ENCODE data around the gene COL6A3.
A peak's percentile ranks its signal among the peaks of the same experiment; 100 is the strongest.

COL6A3 gene

DNA sequence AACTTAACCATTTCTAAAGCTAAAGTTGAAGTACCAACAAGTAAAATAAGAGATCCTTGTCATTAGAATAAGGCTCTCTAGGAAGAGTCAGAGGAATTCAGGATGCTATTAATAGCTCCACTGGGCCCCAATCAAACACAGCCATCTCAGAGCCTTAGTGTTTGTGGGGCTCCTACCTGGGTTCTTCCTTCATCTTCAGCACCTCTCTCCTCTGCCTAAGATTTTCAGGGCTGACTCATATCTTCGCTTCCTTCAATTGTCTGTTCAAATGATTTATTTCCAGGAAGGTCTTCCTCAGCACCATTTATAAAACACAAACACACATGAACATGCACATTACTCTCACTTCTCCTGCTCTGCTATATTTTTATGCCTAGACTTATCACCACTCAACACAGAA lies 119.5 kb downstream of the COL6A3 start:
- no peak for DNase-seq (ENCODE audit: low spot score)

- no peak for DNase-seq (ENCODE audit: low spot score)
These were observed 120.0 kb downstream of the COL6A3 start for GRCh38 chr2:237293978-237294377.

DNA sequence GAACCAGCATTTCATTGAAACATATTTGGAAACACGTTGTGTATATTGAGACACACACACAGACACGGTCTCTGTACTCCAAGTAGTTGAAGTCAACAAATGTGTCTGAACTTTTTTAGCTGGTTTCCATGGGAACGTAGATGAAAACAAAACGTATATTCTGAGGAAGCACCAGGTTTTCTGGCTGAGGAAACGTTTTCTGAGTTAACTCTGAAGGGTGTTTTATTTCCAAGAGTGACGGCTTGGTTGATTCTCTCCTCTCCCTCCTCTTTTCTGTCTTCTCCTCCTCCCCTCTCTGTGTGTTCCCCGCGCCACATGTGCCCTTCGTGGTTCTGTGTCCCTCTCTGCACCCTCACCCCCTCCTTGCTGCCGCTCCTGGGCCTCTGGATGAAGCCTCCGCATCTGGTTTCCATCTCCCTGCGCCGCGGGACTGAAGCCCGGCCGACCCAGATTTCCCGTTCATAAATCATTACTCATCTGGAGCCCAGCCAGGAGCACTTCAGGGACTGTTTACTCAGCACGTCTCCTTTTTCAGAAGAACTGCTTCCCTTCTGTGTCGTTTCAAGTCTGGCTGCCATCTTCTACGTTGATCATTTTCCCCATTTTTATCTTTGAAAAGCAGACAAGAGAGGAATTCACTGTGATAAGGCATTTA lies 122.7 kb downstream of the COL6A3 start:
- peak; percentile 27 for DNase-seq (ENCODE audit: low spot score)

DNA sequence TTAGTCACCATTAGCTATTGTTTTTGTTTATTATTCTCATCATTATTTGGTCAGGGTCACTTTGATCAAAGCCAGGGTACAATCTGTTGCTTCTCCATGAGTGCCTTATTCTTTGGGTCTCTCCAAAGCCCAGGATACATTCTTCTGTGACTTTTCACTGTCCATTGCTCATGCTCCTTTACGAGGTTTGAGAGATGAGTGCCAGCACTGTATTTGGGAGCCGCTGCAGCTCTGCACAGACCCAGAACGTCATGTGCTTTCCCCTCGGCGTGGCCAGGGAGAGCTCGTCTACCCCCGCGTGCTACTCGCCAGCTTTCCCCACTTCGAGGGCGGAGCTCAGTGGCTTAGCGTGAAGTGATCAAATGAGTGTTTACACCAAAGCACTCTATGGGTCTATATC lies 123.7 kb downstream of the COL6A3 start:
- no peak for DNase-seq (ENCODE audit: low spot score)

GRCh38 chr2:237289139-237289538 lies 124.8 kb downstream of the COL6A3 start:
- DNase-seq (ENCODE audit: low spot score): no peak

GRCh38 chr2:237287872-237288271 lies 126.1 kb downstream of the COL6A3 start:
- DNase-seq (ENCODE audit: low spot score): no peak

- DNase-seq (ENCODE audit: low spot score): no peak
These were observed 130.6 kb downstream of the COL6A3 start for GRCh38 chr2:237283131-237283928.

DNA sequence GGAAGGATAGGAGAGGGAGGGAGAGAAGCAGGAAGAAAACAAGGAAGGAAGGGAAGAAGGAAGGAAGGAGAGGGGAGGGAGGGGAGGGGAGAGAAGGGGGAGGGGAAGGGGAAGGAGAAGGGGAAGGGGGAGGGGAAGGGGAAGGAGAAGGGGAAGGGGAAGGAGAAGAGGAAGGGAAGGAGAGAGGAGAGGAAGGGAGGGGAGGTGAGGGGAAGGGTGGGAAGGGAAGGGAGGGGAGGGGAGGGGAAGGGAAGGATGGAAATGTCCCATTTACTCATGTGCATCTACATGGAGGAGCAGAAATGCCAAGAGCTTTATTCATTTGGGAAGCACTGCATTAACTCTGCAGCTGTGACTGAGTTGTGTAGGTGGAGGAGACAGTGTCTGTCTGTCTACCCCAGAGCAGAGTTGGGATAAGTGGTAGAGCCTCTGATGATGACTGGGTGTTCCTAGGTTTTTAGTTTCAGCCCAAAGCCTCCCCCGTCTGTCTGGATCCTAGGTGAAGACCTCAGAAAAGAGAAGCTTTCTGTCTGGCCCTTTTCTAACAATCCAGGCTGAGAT lies 131.3 kb downstream of the COL6A3 start:
- DNase-seq (ENCODE audit: low spot score): no peak

- no peak for DNase-seq (ENCODE audit: low spot score)
These were observed 132.1 kb downstream of the COL6A3 start for GRCh38 chr2:237281836-237282306.

DNA sequence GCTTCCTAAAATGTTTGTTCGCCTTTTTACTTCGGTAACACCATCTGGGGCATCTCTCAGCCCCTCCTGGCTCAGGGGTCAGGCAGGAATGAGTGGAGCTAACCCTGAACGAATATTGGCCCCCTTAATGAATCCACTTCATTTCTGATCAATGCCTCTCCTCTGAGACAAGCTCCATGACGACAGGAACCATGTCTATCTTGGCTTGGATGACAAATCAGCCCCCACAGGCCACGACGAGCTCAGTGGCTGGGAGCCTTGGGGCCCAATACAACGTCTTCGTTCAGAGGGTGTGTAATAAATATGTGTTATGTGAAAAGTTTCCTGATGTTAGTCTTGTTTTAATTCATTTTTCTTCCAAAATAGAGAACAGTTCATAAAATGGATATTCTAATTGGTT lies 133.0 kb downstream of the COL6A3 start:
- DNase-seq (ENCODE audit: low spot score): no peak

DNA sequence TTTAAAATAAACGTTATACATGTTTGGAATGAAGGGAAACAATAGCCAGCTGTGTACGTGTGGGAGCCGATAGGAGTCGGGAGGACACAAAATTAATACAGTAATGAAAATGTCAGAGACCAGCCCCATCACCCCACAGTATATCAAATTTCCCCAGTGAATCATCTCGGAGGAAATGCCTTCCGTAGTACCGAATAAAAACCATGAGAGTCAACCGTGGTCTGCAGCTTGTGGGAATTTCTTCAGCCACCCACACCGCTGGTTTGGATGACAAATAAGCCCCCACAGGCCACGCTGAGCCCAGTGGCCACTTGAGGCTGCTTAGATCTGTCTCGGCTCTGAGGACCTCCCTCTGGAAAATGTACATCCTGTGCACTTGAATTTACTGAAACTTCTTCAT lies 133.7 kb downstream of the COL6A3 start:
- DNase-seq (ENCODE audit: low spot score): no peak

- no peak for DNase-seq (ENCODE audit: low spot score)
These were observed 134.8 kb downstream of the COL6A3 start for GRCh38 chr2:237279012-237279768.

DNA sequence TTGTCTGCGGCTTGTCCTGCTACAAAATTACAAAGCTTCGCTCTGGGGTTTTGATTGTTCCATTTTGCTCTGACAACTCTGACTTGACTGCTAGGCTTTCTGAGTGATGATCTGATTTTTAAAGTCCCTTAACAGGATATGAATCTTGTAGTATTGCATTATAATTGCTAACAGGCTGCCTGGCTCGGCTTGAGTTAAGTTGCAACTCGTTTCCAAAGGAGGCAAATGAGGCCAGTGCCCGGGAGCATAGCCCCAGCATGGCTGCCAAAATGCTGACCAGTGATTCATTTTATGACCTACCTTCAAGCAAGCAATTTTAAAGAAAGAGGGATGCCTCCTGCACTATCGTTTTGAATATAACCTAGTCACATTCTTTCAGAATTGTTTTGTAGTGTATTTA lies 135.4 kb downstream of the COL6A3 start:
- DNase-seq (ENCODE audit: low spot score): no peak

GRCh38 chr2:237276716-237277490 lies 137.1 kb downstream of the COL6A3 start:
- DNase-seq (ENCODE audit: low spot score): no peak

Data from iPS-NIHi11 (cell line).